HepG2 (cell line): ENCODE measurements around the gene NEK5. TPM values are rescaled to one million over a fixed set of nuclear protein-coding genes. Genes with fewer than 3 reads are reported as not detected.
A peak's percentile ranks its signal among the peaks of the same experiment; 100 is the strongest.

Experiments
- AGO2 ChIP-seq: fragments of 200-400 bp; formaldehyde crosslinking; optimal IDR thresholded peaks from 2 replicates; pipeline ENCODE3; 2017; ENCODE audit warnings: mild to moderate bottlenecking, low read depth, low read length, moderate library complexity
- BRD4 ChIP-seq: sonication (generic); formaldehyde crosslinking; IDR thresholded peaks from 2 replicates; pipeline ENCODE4 v1.4.0; 2020; ENCODE audit warnings: missing genetic modification reagents
- CHD2 ChIP-seq: IDR thresholded peaks from 2 replicates; pipeline ENCODE4 v1.6.1; 2011; ENCODE audit warnings: low read depth, low read length, improper control_type of control experiment
- DRAP1 ChIP-seq: IDR thresholded peaks from 2 replicates; pipeline ENCODE4 v1.6.1; 2016; ENCODE audit warnings: missing genetic modification reagents, missing compliant biosample characterization
- ELF3 ChIP-seq: IDR thresholded peaks from 2 replicates; pipeline ENCODE4 v1.6.1; 2016; ENCODE audit warnings: missing genetic modification reagents, missing compliant biosample characterization
- ERF ChIP-seq: IDR thresholded peaks from 2 replicates; pipeline ENCODE4 v1.6.1; 2018; ENCODE audit warnings: missing biosample characterization, missing genetic modification reagents
- FOSL2 ChIP-seq: sonication (generic); formaldehyde crosslinking; IDR thresholded peaks from 2 replicates; pipeline ENCODE4 v1.4.0; 2020; ENCODE audit warnings: missing genetic modification reagents
- FOXA3 ChIP-seq: IDR thresholded peaks from 2 replicates; pipeline ENCODE4 v1.6.1; 2016; ENCODE audit warnings: missing genetic modification reagents, missing compliant biosample characterization
- IKZF5 ChIP-seq: IDR thresholded peaks from 2 replicates; pipeline ENCODE4 v1.6.1; 2018; ENCODE audit warnings: missing genetic modification reagents, mild to moderate bottlenecking, missing compliant biosample characterization
- RXRA ChIP-seq: sonication (generic); formaldehyde crosslinking; IDR thresholded peaks from 2 replicates; pipeline ENCODE4 v1.5.1; 2020; ENCODE audit warnings: missing genetic modification reagents
- SMAD3 ChIP-seq: sonication (generic); formaldehyde crosslinking; IDR thresholded peaks from 2 replicates; pipeline ENCODE4 v1.4.0; 2020; ENCODE audit warnings: missing genetic modification reagents
- THRA ChIP-seq: sonication (generic); formaldehyde crosslinking; IDR thresholded peaks from 2 replicates; pipeline ENCODE4 v1.4.0; 2020; ENCODE audit warnings: missing genetic modification reagents, borderline replicate concordance
- ZFAT ChIP-seq: sonication (generic); formaldehyde crosslinking; conservative IDR thresholded peaks from 2 replicates; pipeline ENCODE4 v1.8.1; 2023; ENCODE audit warnings: missing genetic modification reagents, inconsistent platforms
- ZFP1 ChIP-seq: IDR thresholded peaks from 2 replicates; pipeline ENCODE4 v1.6.1; 2016
- ZGPAT ChIP-seq: IDR thresholded peaks from 2 replicates; pipeline ENCODE4 v1.6.1; 2016; ENCODE audit warnings: mild to moderate bottlenecking
- ZKSCAN5 ChIP-seq: sonication (generic); formaldehyde crosslinking; IDR thresholded peaks from 2 replicates; pipeline ENCODE4 v1.5.1; 2020; ENCODE audit warnings: mild to moderate bottlenecking, missing genetic modification reagents
- ZNF337 ChIP-seq: sonication (generic); formaldehyde crosslinking; IDR thresholded peaks from 2 replicates; pipeline ENCODE4 v1.5.1; 2020; ENCODE audit warnings: missing genetic modification reagents, low read depth, mild to moderate bottlenecking, borderline replicate concordance
- ZNF574 ChIP-seq: sonication (generic); formaldehyde crosslinking; IDR thresholded peaks from 2 replicates; pipeline ENCODE4 v1.4.0; 2020; ENCODE audit warnings: missing genetic modification reagents
- polyA plus RNA-seq, 8 experiments: library from polyadenylated mRNA; depleted of rRNA in 3 of 8; stranded (reverse) in 7 of 8; unstranded in 1 of 8; fragments of >200 nt; fragmentation: Illumina TruSeq in 4 of 8; extraction: Trizol in 4 of 8; gene quantifications; 2 replicates each; pipeline versions ENCODE4 v1.2.1 to v1.2.3, GENCODE V29; 2011 to 2016; ENCODE audit warnings: low read depth in 4 of 8, missing spikeins in 1 of 8, mixed read lengths in 1 of 8; ENCODE audit not compliant: insufficient read depth in 1 of 8
- total RNA-seq, 5 experiments: library from RNA; depleted of rRNA; stranded (reverse); fragments of >200 nt; fragmentation: Illumina TruSeq; extraction: Trizol; gene quantifications; 2 replicates each; pipeline ENCODE4 v1.2.3, GENCODE V29; 2016; ENCODE audit warnings: low read depth in 1 of 5
- TF ChIP-seq, protein P1 (sequence below): sonication (generic); formaldehyde crosslinking; IDR thresholded peaks from 2 replicates; pipeline ENCODE4 v1.4.0; 2020; ENCODE audit warnings: missing genetic modification reagents
- TF ChIP-seq, protein P2 (sequence below): sonication (generic); formaldehyde crosslinking; IDR thresholded peaks from 2 replicates; pipeline ENCODE4 v1.5.1; 2020; ENCODE audit warnings: mild to moderate bottlenecking, missing genetic modification reagents, borderline replicate concordance

NEK5 gene
- total and polyA plus RNA-seq, 2 of the 13 experiments (the other 11 are each of a cell fraction or from before 2014, with no cell fraction given) = 0.12 to 0.22 TPM

- peak; percentile 56 for TF ChIP-seq FOSL2
- TF ChIP-seq ZKSCAN5 = no peak
- TF ChIP-seq ELF3 (CRISPR knock-in tag) = peak; percentile 76
- TF ChIP-seq ZFAT (CRISPR knock-in tag) = no peak
- TF ChIP-seq CHD2 = no peak
- TF ChIP-seq THRA (CRISPR knock-in tag) = peak; percentile 76; the same call in 1 of the 2 replicates
- peak; percentile 76; the same call in 1 of the 2 replicates for TF ChIP-seq RXRA (CRISPR knock-in tag)
- TF ChIP-seq FOXA3 = peak; percentile 71; the same call in 1 of the 2 replicates
- TF ChIP-seq ZGPAT = peak; percentile 47
- 0 out of 2 replicates have a peak, but pooled peaks have one; percentile 29 for TF ChIP-seq ZFP1 (CRISPR knock-in tag)
- TF ChIP-seq DRAP1 (CRISPR knock-in tag) = peak; percentile 77
- TF ChIP-seq ZNF337 (CRISPR knock-in tag) = 0 out of 2 replicates have a peak, but pooled peaks have one; percentile 31
- TF ChIP-seq, protein P1, sequence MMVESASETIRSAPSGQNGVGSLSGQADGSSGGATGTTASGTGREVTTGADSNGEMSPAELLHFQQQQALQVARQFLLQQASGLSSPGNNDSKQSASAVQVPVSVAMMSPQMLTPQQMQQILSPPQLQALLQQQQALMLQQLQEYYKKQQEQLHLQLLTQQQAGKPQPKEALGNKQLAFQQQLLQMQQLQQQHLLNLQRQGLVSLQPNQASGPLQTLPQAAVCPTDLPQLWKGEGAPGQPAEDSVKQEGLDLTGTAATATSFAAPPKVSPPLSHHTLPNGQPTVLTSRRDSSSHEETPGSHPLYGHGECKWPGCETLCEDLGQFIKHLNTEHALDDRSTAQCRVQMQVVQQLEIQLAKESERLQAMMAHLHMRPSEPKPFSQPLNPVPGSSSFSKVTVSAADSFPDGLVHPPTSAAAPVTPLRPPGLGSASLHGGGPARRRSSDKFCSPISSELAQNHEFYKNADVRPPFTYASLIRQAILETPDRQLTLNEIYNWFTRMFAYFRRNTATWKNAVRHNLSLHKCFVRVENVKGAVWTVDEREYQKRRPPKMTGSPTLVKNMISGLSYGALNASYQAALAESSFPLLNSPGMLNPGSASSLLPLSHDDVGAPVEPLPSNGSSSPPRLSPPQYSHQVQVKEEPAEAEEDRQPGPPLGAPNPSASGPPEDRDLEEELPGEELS (CRISPR knock-in tag) = peak; percentile 79
- TF ChIP-seq IKZF5 (CRISPR knock-in tag) = peak; percentile 56; the same call in 1 of the 2 replicates
- 0 out of 2 replicates have a peak, but pooled peaks have one; percentile 17 for TF ChIP-seq SMAD3 (CRISPR knock-in tag)
- TF ChIP-seq AGO2 = no peak
- TF ChIP-seq ERF (CRISPR knock-in tag) = peak; percentile 44; the same call in 1 of the 2 replicates
- TF ChIP-seq ZNF574 = peak; percentile 55; the same call in 1 of the 2 replicates
- peak; percentile 57; the same call in 1 of the 2 replicates for TF ChIP-seq BRD4 (CRISPR knock-in tag)
- TF ChIP-seq, protein P2, sequence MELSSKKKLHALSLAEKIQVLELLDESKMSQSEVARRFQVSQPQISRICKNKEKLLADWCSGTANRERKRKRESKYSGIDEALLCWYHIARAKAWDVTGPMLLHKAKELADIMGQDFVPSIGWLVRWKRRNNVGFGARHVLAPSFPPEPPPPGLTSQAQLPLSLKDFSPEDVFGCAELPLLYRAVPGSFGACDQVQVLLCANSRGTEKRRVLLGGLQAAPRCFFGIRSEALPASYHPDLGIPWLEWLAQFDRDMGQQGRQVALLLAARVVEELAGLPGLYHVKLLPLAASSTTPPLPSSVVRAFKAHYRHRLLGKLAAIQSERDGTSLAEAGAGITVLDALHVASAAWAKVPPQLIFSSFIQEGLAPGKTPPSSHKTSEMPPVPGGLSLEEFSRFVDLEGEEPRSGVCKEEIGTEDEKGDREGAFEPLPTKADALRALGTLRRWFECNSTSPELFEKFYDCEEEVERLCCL = no peak
Measured at GRCh38 chr13:52161181-52161646, 32.3 kb upstream of the NEK5 start (continued).
